ENCODE measurements around the gene TEX9.

TEX9 gene

DNA sequence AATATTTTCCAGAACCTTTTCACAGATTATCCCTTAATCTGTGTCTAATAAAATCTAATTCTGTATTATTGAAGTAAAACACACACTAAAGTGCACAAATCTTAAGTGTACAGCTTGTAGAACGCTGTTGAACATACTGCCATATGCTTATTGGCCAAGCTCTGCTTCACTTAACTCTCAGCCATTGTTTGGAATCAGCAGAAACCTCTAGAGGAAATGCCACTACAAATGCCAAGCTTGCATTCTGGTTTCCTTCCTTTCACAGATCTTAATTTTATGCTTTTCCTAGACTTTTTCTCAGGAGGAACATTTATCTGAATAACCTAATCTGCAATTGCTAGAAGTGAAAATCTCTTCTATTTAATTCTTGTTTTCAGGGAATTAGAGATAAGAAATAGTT is 89.6 kb downstream of the TEX9 start:
- Histone ChIP-seq H3K27ac (ENCODE audit: low read length) (no peak overlapping the region), H3K4me1 (ENCODE audit: control insufficient read depth, low read depth, low read length) (no peaks in the 10 kb centered on the region), H3K27me3 (ENCODE audit: control insufficient read depth, insufficient read depth, low read length) (no peaks in the 10 kb centered on the region), H3K9me3 (ENCODE audit: control insufficient read depth, low read depth, low read length) (no peaks in the 10 kb centered on the region), H3K4me3 (ENCODE audit: low read length) (no peak overlapping the region), H3K9ac (ENCODE audit: low read length) (no peak overlapping the region), H3K36me3 (ENCODE audit: control insufficient read depth, low read depth, low read length) (no peaks in the 10 kb centered on the region)

DNA sequence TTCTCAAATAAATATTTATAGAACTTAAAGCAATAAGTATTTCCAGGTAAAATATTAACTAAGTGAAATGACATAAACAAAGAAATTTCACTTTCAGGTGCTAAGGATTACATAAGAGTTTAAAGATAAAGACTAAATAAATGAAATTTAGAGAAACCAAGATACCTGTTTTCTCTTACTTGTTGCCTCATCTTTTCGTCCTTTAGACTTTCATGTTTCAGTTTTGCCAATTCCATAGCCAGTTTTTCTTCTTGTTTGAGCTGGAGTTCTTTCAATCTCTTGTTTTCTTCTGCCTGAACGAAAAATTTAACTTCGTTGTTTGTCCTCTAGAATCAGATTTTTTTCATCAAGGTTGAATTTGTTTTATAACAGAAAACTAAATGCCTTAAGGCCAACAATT is 91.0 kb downstream of the TEX9 start:
- Histone ChIP-seq H3K9me3 (ENCODE audit: control insufficient read depth, low read depth, low read length) (no peaks in the 10 kb centered on the region), H3K4me3 (ENCODE audit: low read length) (no peak overlapping the region), H3K36me3 (ENCODE audit: control insufficient read depth, low read depth, low read length) (no peaks in the 10 kb centered on the region), H3K4me1 (ENCODE audit: control insufficient read depth, low read depth, low read length) (no peaks in the 10 kb centered on the region), H3K27me3 (ENCODE audit: control insufficient read depth, insufficient read depth, low read length) (no peaks in the 10 kb centered on the region), H3K9ac (ENCODE audit: low read length) (no peak overlapping the region), H3K27ac (ENCODE audit: low read length) (no peak overlapping the region)

- Histone ChIP-seq H3K36me3 (ENCODE audit: control insufficient read depth, low read depth, low read length) (no peaks in the 10 kb centered on the region), H3K9ac (ENCODE audit: low read length) (no peak overlapping the region), H3K4me3 (ENCODE audit: low read length) (no peak overlapping the region), H3K4me1 (ENCODE audit: control insufficient read depth, low read depth, low read length) (no peaks in the 10 kb centered on the region), H3K9me3 (ENCODE audit: control insufficient read depth, low read depth, low read length) (no peaks in the 10 kb centered on the region), H3K27ac (ENCODE audit: low read length) (no peak overlapping the region), H3K27me3 (ENCODE audit: control insufficient read depth, insufficient read depth, low read length) (no peaks in the 10 kb centered on the region)
Observed at GRCh38 chr15:56459096-56459495, 93.9 kb downstream of the TEX9 start.

DNA sequence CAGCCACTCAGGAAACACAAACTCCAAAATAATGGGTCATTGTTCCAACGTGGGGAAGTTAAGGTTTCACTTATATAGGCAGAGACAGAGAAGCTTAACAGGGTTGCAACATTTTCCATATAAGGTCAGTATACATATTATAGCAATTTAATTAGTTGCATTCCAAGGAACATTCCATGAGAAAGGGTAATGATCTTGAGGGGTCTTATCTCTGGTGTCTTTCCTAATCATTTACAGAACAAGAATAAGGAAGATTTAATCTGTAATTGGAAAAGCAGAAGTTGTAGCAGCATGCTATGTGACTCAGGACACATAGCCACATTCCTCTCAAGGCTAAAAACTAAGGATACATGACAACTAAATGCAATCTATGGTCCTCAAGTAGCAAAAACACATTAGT is 94.8 kb downstream of the TEX9 start:
- Histone ChIP-seq H3K4me3 (ENCODE audit: low read length) (no peak overlapping the region), H3K36me3 (ENCODE audit: control insufficient read depth, low read depth, low read length) (no peaks in the 10 kb centered on the region), H3K9me3 (ENCODE audit: control insufficient read depth, low read depth, low read length) (no peaks in the 10 kb centered on the region), H3K27ac (ENCODE audit: low read length) (no peak overlapping the region), H3K4me1 (ENCODE audit: control insufficient read depth, low read depth, low read length) (peaks cover 4% of the 10 kb centered on the region), H3K9ac (ENCODE audit: low read length) (no peak overlapping the region), H3K27me3 (ENCODE audit: control insufficient read depth, insufficient read depth, low read length) (no peaks in the 10 kb centered on the region)

GRCh38 chr15:56460947-56461346 is 95.7 kb downstream of the TEX9 start:
- Histone ChIP-seq H3K36me3 (ENCODE audit: control insufficient read depth, low read depth, low read length) (no peaks in the 10 kb centered on the region), H3K9ac (ENCODE audit: low read length) (no peak overlapping the region), H3K27me3 (ENCODE audit: control insufficient read depth, insufficient read depth, low read length) (peaks cover 4% of the 10 kb centered on the region), H3K4me1 (ENCODE audit: control insufficient read depth, low read depth, low read length) (peaks cover 4% of the 10 kb centered on the region), H3K4me3 (ENCODE audit: low read length) (no peak overlapping the region), H3K9me3 (ENCODE audit: control insufficient read depth, low read depth, low read length) (no peaks in the 10 kb centered on the region), H3K27ac (ENCODE audit: low read length) (no peak overlapping the region)

DNA sequence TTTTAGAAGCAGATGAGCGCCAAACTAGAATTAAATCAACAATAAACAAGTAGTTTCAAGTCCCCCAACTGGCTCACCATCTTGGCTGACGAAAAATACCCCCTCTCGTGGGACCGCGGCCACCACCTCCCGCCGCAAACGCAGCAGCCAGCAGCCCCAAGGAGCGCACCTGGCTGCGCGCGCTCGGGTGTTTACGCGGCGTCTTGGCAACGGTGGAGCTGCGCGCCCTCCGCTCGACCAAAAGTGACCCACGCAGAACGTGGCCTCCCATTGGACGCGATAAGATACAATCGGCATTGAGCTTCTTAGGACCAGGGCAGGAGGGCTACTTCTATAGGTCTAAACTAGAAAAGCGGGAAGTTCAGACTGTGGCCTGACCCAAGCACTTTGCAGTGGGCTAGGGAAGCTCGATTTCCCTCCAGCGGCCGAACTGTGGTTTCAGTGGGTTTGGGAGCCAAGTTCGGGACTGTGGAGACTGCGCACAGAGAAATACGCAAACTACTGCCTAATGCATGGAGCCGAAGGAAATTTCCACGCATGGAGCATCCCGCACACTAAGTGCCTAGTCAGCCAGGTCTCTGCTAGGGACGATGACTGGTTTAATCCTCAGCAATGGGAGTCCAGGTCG is 99.8 kb downstream of the TEX9 start, which contains the start of gene MNS1:
Gene MNS1, minus strand, starts transcription at position 245 of the 628 bp plus-strand sequence. Its CDS starts 165 bp downstream, at position 80.
- Histone ChIP-seq H3K27me3 (ENCODE audit: control insufficient read depth, insufficient read depth, low read length) (peaks cover 8% of the 10 kb centered on the region), H3K27ac (ENCODE audit: low read length) (no peak within 1 kb of the TSS), H3K9me3 (ENCODE audit: control insufficient read depth, low read depth, low read length) (no peaks in the 10 kb centered on the region), H3K9ac (ENCODE audit: low read length) (peak within 1 kb of the TSS; percentile 80), H3K4me3 (ENCODE audit: low read length) (peak within 1 kb of the TSS; percentile 69), H3K4me1 (ENCODE audit: control insufficient read depth, low read depth, low read length) (peaks cover 4% of the 10 kb centered on the region), H3K36me3 (ENCODE audit: control insufficient read depth, low read depth, low read length) (no peaks in the 10 kb centered on the region)

DNA sequence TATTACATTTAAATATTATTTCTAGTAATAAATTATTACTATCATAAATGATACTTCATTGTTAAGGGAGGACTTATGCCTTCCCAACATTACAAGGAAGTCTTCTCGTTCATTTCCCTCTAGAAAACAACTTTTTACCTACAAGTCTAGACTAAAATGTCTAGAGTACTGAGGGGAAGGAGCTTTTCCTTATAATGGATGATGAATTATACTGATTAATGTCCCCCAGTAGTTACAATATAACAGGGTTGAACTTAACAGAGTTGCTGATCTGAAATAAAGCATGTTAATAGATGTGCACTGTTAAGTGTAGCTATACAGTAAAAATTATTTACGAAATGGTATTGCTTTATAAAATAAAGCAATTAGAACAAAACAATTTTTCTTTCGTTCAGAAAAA is 102.4 kb downstream of the TEX9 start:
- H3K9me3 ChIP-seq (ENCODE audit: control insufficient read depth, low read depth, low read length), result no peaks in the 10 kb centered on the region
- no peak overlapping the region for H3K4me3 ChIP-seq (ENCODE audit: low read length)
- peaks cover 8% of the 10 kb centered on the region for H3K27me3 ChIP-seq (ENCODE audit: control insufficient read depth, insufficient read depth, low read length)
- no peak overlapping the region for H3K27ac ChIP-seq (ENCODE audit: low read length)
- H3K9ac ChIP-seq (ENCODE audit: low read length), result no peak overlapping the region
- H3K36me3 ChIP-seq (ENCODE audit: control insufficient read depth, low read depth, low read length), result no peaks in the 10 kb centered on the region
- peaks cover 4% of the 10 kb centered on the region for H3K4me1 ChIP-seq (ENCODE audit: control insufficient read depth, low read depth, low read length)

GRCh38 chr15:56468401-56468800 is 103.2 kb downstream of the TEX9 start:
- Histone ChIP-seq H3K36me3 (ENCODE audit: control insufficient read depth, low read depth, low read length) (no peaks in the 10 kb centered on the region), H3K9me3 (ENCODE audit: control insufficient read depth, low read depth, low read length) (no peaks in the 10 kb centered on the region), H3K4me3 (ENCODE audit: low read length) (no peak overlapping the region), H3K27me3 (ENCODE audit: control insufficient read depth, insufficient read depth, low read length) (peaks cover 8% of the 10 kb centered on the region), H3K4me1 (ENCODE audit: control insufficient read depth, low read depth, low read length) (peaks cover 4% of the 10 kb centered on the region), H3K9ac (ENCODE audit: low read length) (no peak overlapping the region), H3K27ac (ENCODE audit: low read length) (no peak overlapping the region)

- H3K9me3 ChIP-seq (ENCODE audit: control insufficient read depth, low read depth, low read length), result no peaks in the 10 kb centered on the region
- H3K27me3 ChIP-seq (ENCODE audit: control insufficient read depth, insufficient read depth, low read length), result peaks cover 8% of the 10 kb centered on the region
- H3K9ac ChIP-seq (ENCODE audit: low read length), result no peak overlapping the region
- H3K36me3 ChIP-seq (ENCODE audit: control insufficient read depth, low read depth, low read length), result no peaks in the 10 kb centered on the region
- H3K4me1 ChIP-seq (ENCODE audit: control insufficient read depth, low read depth, low read length), result peaks cover 2% of the 10 kb centered on the region
- H3K4me3 ChIP-seq (ENCODE audit: low read length), result no peak overlapping the region
- H3K27ac ChIP-seq (ENCODE audit: low read length), result no peak overlapping the region
Observed at GRCh38 chr15:56469483-56469882, 104.3 kb downstream of the TEX9 start.

- Histone ChIP-seq H3K27ac (ENCODE audit: low read length) (no peak overlapping the region), H3K36me3 (ENCODE audit: control insufficient read depth, low read depth, low read length) (no peaks in the 10 kb centered on the region), H3K9ac (ENCODE audit: low read length) (no peak overlapping the region), H3K4me3 (ENCODE audit: low read length) (no peak overlapping the region), H3K9me3 (ENCODE audit: control insufficient read depth, low read depth, low read length) (no peaks in the 10 kb centered on the region), H3K4me1 (ENCODE audit: control insufficient read depth, low read depth, low read length) (no peaks in the 10 kb centered on the region), H3K27me3 (ENCODE audit: control insufficient read depth, insufficient read depth, low read length) (no peaks in the 10 kb centered on the region)
Observed at GRCh38 chr15:56471440-56472069, 106.3 kb downstream of the TEX9 start.

GRCh38 chr15:56472278-56472677 is 107.1 kb downstream of the TEX9 start:
- Histone ChIP-seq H3K4me3 (ENCODE audit: low read length) (no peak overlapping the region), H3K9ac (ENCODE audit: low read length) (no peak overlapping the region), H3K4me1 (ENCODE audit: control insufficient read depth, low read depth, low read length) (no peaks in the 10 kb centered on the region), H3K27me3 (ENCODE audit: control insufficient read depth, insufficient read depth, low read length) (no peaks in the 10 kb centered on the region), H3K27ac (ENCODE audit: low read length) (no peak overlapping the region), H3K9me3 (ENCODE audit: control insufficient read depth, low read depth, low read length) (no peaks in the 10 kb centered on the region), H3K36me3 (ENCODE audit: control insufficient read depth, low read depth, low read length) (no peaks in the 10 kb centered on the region)

DNA sequence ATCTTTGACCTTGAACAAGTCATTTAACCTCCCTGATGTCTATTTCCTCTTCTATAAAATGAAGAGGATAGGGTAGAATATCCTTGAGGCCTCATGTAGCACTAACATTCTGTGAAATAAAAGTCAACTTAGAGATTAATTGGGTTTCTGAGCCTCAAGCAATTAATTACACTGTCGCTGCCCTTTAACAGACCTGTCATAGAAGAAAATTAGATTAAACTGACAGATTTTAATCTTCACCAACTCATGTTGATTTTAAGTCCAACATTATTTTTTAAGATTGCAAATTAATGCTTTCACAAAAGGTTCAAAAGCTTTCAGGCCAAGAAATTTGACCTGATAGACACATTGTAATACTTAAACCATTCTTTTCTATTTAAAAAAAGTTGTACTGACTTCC is 107.8 kb downstream of the TEX9 start:
- no peaks in the 10 kb centered on the region for H3K27me3 ChIP-seq (ENCODE audit: control insufficient read depth, insufficient read depth, low read length)
- no peaks in the 10 kb centered on the region for H3K36me3 ChIP-seq (ENCODE audit: control insufficient read depth, low read depth, low read length)
- H3K4me1 ChIP-seq (ENCODE audit: control insufficient read depth, low read depth, low read length), result no peaks in the 10 kb centered on the region
- H3K4me3 ChIP-seq (ENCODE audit: low read length), result no peak overlapping the region
- H3K27ac ChIP-seq (ENCODE audit: low read length), result no peak overlapping the region
- H3K9ac ChIP-seq (ENCODE audit: low read length), result no peak overlapping the region
- H3K9me3 ChIP-seq (ENCODE audit: control insufficient read depth, low read depth, low read length), result no peaks in the 10 kb centered on the region

Measured in iPS-18a (cell line).